ENCODE data around the gene ZNF654.

- no peak for TF ChIP-seq EP300 (IDR thresholded peaks at IDR 0.05)
- TF ChIP-seq POLR2A (IDR thresholded peaks at IDR 0.05) = no peak
These were observed 121.4 kb downstream of the ZNF654 start for GRCh38 chr3:88180398-88180999.

All from suprapubic skin (tissue), 2 donors.